ENCODE results near the gene SUV39H1.
A peak's percentile ranks its signal among the peaks of the same experiment; 100 is the strongest.
"Not testable (repeated sequence)": the region's sequence is repeated elsewhere in the genome, so short reads cannot be mapped to it uniquely, and the experiment has no call there.

The SUV39H1 gene

DNA sequence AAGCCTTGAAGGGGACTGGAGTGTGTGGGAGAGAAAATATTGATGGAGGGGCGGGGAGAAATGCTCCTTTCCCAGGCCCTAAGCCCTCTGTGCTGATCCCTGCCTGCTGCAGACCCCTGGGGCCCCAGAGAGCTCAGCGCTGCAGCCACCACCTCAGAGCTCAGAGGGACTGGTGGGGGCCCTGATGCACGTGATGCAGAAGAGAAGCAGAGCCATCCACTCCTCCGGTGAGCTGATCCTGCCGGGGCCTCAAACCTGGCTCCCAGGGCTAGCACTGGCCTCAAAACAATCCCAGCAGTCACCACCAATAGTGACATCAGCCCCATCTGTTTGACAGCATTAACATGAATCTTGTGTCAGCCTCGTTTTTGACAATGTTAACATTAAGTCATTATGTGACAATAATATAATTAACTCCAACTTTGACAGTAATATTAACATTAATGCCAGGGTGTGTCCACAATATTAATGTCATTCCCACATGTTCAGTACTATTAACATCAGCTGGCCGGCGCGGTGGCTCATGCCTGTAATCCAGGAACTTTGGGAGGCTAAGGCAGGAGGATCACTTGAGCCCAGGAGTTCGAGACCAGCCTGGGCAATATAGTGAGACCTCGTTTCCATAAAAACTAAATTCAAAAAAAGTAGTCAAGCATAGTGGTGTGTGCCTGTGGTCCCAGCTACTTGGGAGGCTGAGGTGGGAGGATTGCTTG lies 7.2 kb upstream of the SUV39H1 start:
- H3K9ac ChIP-seq (ENCODE audit: low read depth, low read length), result no peak overlapping the region

DNA sequence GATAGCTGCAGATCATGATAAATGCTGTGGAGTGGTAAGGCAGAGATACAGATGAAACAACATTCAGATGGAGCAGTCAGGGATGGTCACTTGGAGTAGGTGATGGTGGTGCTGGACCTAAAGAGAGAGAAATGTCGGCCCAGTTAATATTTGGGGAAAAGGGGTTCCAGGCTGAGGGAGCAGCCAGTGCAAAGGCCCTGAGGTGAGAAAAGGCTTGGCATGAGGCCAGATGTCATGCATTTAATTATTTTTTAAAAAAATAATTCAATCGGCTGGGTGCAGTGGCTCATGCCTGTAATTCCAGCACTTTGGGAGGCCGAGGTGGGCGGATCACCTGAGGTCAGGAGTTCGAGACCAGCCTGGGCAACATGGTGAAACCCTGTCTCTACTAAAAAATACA lies 4.8 kb upstream of the SUV39H1 start:
- H3K4me1 ChIP-seq (ENCODE audit: insufficient read depth, low read length); H3K36me3 ChIP-seq (ENCODE audit: insufficient read depth, low read depth, low read length); H3K4me3 ChIP-seq (ENCODE audit: low read length); H3K9me3 ChIP-seq (ENCODE audit: insufficient read depth, low read depth, low read length); H3K9ac ChIP-seq (ENCODE audit: low read depth, low read length); H3K27me3 ChIP-seq (ENCODE audit: insufficient read depth, low read length); H3K27ac ChIP-seq (ENCODE audit: low read length): not testable (repeated sequence)

More for the DNA sequence above, 7.2 kb upstream of the SUV39H1 start:
- 0 out of 2 replicates have a peak, but pooled peaks cover under 1% of the 10 kb centered on the region for H3K27me3 ChIP-seq (ENCODE audit: insufficient read depth, low read length)
- H3K4me1 ChIP-seq (ENCODE audit: insufficient read depth, low read length), result no peaks in the 10 kb centered on the region
- no peaks in the 10 kb centered on the region for H3K36me3 ChIP-seq (ENCODE audit: insufficient read depth, low read depth, low read length)
- no peaks in the 10 kb centered on the region for H3K9me3 ChIP-seq (ENCODE audit: insufficient read depth, low read depth, low read length)
- H3K27ac ChIP-seq (ENCODE audit: low read length), result no peak overlapping the region
- no peak overlapping the region for H3K4me3 ChIP-seq (ENCODE audit: low read length)

DNA sequence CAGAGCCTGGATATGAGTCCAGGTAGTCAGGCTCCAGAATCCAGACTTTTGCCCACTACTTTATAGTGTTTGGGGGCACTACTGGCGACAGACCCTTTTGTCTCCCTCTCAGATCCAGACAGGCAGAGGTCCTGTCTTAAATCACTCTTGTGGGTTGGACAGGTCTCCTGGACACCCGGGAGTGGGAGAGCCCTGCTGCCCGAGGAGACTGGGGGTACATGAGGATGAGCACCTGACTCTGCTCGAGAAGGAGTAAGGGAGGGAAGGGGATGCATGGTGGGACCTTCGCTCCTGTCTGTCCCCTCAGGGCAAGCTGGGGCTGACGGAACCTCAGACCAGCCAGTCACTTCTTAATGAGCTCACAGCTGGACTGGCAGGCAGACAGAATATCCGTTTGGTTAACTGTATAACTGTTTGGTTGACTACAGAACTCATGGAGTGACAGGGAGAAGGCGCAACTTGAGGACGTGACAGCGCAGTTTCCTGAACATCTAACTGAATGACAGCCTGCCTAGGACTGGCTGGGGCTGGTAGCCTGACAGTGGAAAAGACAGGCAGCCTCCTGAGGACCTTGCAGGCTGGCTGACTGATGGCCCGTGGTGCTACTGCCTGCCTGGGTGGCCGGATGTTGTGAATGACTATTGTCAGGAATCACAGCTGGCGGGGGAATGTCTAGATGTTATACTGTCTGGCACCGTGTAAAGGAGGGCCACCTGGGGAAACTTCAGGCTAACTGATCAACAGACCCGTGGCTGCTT lies 1.6 kb upstream of the SUV39H1 start:
- Histone ChIP-seq H3K9me3 (ENCODE audit: insufficient read depth, low read depth, low read length) (no peaks in the 10 kb centered on the region), H3K27ac (ENCODE audit: low read length) (no peak overlapping the region), H3K9ac (ENCODE audit: low read depth, low read length) (no peak overlapping the region), H3K36me3 (ENCODE audit: insufficient read depth, low read depth, low read length) (peaks cover 11% of the 10 kb centered on the region; the same call in 1 of the 2 replicates), H3K4me1 (ENCODE audit: insufficient read depth, low read length) (peaks cover 13% of the 10 kb centered on the region), H3K27me3 (ENCODE audit: insufficient read depth, low read length) (peaks cover 7% of the 10 kb centered on the region; the same call in 1 of the 2 replicates), H3K4me3 (ENCODE audit: low read length) (no peak overlapping the region)

DNA sequence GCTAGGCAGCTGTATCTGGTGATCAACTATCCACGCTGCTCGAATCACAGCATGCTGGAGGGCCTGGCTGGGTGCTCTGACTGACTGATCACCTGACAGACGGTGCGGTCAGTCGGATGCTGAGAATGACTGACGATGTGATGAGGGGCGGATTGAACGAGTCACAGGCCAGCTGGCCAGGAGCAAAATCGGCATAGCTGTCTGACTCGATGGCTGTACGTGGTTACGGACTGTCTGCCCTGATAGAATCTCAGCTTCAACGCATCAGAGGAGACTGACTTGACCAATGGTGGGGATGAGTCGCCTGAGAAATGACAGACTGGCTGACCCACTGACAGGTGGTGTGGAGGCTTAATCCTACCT lies 1.0 kb upstream of the SUV39H1 start:
- Histone ChIP-seq H3K4me3 (ENCODE audit: low read length) (peak overlapping the region; percentile 87), H3K9ac (ENCODE audit: low read depth, low read length) (no peak overlapping the region; the same call in 1 of the 2 replicates), H3K36me3 (ENCODE audit: insufficient read depth, low read depth, low read length) (peaks cover 16% of the 10 kb centered on the region), H3K27me3 (ENCODE audit: insufficient read depth, low read length) (peaks cover 7% of the 10 kb centered on the region; the same call in 1 of the 2 replicates), H3K9me3 (ENCODE audit: insufficient read depth, low read depth, low read length) (no peaks in the 10 kb centered on the region), H3K27ac (ENCODE audit: low read length) (no peak overlapping the region), H3K4me1 (ENCODE audit: insufficient read depth, low read length) (peaks cover 13% of the 10 kb centered on the region)

DNA sequence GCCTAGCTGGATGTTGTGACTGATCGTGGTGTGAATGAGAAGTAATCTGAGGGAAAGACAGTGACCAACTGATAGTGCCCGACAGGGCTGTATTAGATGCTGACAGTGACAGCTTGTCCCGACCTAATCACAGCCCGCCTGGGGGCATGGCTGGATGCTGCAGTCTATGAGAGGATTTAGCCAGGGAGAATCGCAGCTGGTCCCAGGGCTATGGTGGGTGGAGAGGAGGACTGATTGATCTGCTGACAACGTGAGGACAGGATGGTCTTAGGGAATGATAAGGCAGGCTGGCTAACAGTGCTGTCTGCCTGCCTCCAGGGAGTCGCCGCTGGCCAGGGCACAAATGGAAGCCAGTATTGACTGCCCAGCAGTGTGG lies 621 bp upstream of the SUV39H1 start:
- Histone ChIP-seq H3K27me3 (ENCODE audit: insufficient read depth, low read length) (peaks cover 7% of the 10 kb centered on the region; the same call in 1 of the 2 replicates), H3K4me3 (ENCODE audit: low read length) (peak overlapping the region; percentile 87), H3K36me3 (ENCODE audit: insufficient read depth, low read depth, low read length) (peaks cover 20% of the 10 kb centered on the region), H3K9me3 (ENCODE audit: insufficient read depth, low read depth, low read length) (no peaks in the 10 kb centered on the region), H3K27ac (ENCODE audit: low read length) (no peak overlapping the region), H3K9ac (ENCODE audit: low read depth, low read length) (peak overlapping the region; percentile 89; the same call in 1 of the 2 replicates), H3K4me1 (ENCODE audit: insufficient read depth, low read length) (peaks cover 13% of the 10 kb centered on the region)

DNA sequence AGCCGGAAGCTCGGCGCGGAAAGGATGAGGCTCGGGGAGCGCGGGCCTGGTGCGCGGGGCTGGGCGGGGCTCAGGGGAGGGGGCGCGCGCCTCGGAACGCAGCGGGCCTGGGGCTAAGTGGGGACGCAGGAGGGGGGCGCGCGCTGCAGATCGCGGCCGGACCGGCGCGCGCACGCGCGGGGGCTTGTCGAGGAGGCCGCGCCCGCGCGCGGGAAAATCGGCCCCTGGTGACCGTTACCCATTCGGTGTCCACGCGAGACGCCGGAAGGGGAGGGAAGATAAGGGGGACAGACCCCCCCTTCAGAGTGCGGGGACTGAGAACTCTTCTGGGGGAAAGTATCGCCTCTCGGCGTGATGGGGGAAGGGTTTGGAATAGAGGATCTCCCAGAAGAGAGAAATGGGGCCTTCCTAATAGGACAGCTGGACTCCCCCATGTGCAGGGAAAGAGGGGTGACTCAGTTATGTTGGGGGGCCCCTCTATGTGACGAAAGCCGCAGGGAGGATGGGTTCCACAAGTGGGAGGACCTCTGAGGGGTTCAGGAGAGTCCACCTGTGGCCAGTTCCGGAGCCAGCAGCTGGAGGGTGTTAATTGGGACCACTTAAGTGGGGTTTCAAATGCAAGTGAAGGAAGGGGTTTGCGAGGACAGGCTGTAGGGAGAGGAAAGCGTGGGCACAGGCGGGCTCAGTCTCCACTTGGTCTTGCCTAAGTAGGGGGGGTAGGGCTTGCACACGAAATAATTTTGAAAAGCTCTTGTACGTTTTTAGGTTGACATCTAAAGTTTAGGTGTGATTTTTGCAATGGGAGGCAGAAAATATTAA lies 584 bp downstream of the SUV39H1 start:
- Histone ChIP-seq H3K4me1 (ENCODE audit: insufficient read depth, low read length) (peaks cover 13% of the 10 kb centered on the region), H3K36me3 (ENCODE audit: insufficient read depth, low read depth, low read length) (peaks cover 32% of the 10 kb centered on the region), H3K9me3 (ENCODE audit: insufficient read depth, low read depth, low read length) (no peaks in the 10 kb centered on the region), H3K4me3 (ENCODE audit: low read length) (peak overlapping the region; percentile 87), H3K27ac (ENCODE audit: low read length) (no peak overlapping the region), H3K27me3 (ENCODE audit: insufficient read depth, low read length) (peaks cover 7% of the 10 kb centered on the region; the same call in 1 of the 2 replicates), H3K9ac (ENCODE audit: low read depth, low read length) (peak overlapping the region; percentile 89)

DNA sequence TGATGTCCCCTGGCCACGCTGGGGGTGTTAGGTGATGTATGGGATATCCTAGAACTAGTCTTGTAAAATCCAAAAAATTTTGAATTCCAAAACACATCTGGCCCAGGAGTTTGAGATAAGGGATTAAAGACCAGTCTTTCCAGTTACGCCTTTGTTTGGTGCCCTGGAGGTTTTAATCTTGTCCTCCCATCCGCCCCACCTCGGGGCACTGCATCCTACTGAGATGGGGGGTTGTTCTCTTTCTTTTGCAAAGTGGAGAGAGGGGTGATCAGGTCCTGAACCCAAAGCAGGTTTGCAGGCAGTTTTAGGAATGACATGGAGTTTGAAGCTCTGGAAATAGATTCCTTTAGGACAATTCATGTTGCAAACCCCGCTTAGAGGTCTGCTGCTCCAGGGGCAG lies 1.8 kb downstream of the SUV39H1 start:
- H3K9ac ChIP-seq (ENCODE audit: low read depth, low read length), result peak overlapping the region; percentile 89
- H3K27ac ChIP-seq (ENCODE audit: low read length), result no peak overlapping the region
- H3K4me1 ChIP-seq (ENCODE audit: insufficient read depth, low read length), result peaks cover 13% of the 10 kb centered on the region
- peak overlapping the region; percentile 87 for H3K4me3 ChIP-seq (ENCODE audit: low read length)
- no peaks in the 10 kb centered on the region for H3K9me3 ChIP-seq (ENCODE audit: insufficient read depth, low read depth, low read length)
- H3K27me3 ChIP-seq (ENCODE audit: insufficient read depth, low read length), result peaks cover 7% of the 10 kb centered on the region; the same call in 1 of the 2 replicates
- H3K36me3 ChIP-seq (ENCODE audit: insufficient read depth, low read depth, low read length), result peaks cover 44% of the 10 kb centered on the region

DNA sequence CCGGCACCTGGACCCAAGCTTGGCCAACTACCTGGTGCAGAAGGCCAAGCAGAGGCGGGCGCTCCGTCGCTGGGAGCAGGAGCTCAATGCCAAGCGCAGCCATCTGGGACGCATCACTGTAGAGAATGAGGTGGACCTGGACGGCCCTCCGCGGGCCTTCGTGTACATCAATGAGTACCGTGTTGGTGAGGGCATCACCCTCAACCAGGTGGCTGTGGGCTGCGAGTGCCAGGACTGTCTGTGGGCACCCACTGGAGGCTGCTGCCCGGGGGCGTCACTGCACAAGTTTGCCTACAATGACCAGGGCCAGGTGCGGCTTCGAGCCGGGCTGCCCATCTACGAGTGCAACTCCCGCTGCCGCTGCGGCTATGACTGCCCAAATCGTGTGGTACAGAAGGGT lies 3.7 kb downstream of the SUV39H1 start:
- Histone ChIP-seq H3K9ac (ENCODE audit: low read depth, low read length) (no peak overlapping the region), H3K27me3 (ENCODE audit: insufficient read depth, low read length) (no peaks in the 10 kb centered on the region), H3K9me3 (ENCODE audit: insufficient read depth, low read depth, low read length) (no peaks in the 10 kb centered on the region), H3K4me3 (ENCODE audit: low read length) (no peak overlapping the region), H3K4me1 (ENCODE audit: insufficient read depth, low read length) (peaks cover 13% of the 10 kb centered on the region), H3K27ac (ENCODE audit: low read length) (no peak overlapping the region), H3K36me3 (ENCODE audit: insufficient read depth, low read depth, low read length) (peaks cover 60% of the 10 kb centered on the region)

DNA sequence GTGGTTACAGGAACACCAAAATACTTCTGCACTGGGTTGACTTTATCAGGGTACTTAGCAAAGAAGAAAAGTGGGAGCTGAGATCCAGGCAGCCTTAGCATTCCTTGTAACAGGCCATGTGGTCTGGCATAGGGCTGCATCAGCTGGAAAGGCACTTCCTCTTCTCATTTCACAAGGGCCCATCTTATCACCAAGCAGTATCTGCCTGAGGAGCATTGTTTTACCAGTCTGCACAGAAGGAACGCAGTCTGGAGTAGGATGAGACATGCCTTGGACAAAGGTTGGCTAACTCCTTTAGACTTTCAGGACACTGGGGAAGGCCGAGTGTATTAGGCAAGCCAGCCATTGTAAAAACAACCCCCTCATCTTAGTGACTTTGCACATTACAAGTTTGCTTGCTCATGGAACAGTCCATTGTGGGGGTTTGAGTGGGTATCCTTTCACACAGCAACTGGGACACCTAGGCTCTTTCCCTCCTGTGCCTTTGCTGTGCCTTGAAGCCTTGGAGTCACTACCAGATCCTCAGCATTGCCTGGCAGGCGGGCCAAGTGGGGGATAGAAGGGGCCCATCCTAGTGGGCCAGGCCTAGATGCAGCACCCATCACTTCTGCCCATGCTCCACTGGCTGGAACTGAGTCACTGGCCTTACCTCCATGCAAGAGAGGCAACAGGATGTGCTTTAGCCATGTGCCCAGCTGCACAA lies 4.6 kb downstream of the SUV39H1 start:
- H3K4me3 ChIP-seq (ENCODE audit: low read length), result no peak overlapping the region
- no peak overlapping the region for H3K9ac ChIP-seq (ENCODE audit: low read depth, low read length)
- H3K4me1 ChIP-seq (ENCODE audit: insufficient read depth, low read length), result peaks cover 10% of the 10 kb centered on the region
- H3K27me3 ChIP-seq (ENCODE audit: insufficient read depth, low read length), result no peaks in the 10 kb centered on the region
- H3K36me3 ChIP-seq (ENCODE audit: insufficient read depth, low read depth, low read length), result peaks cover 60% of the 10 kb centered on the region
- no peak overlapping the region for H3K27ac ChIP-seq (ENCODE audit: low read length)
- H3K9me3 ChIP-seq (ENCODE audit: insufficient read depth, low read depth, low read length), result no peaks in the 10 kb centered on the region

DNA sequence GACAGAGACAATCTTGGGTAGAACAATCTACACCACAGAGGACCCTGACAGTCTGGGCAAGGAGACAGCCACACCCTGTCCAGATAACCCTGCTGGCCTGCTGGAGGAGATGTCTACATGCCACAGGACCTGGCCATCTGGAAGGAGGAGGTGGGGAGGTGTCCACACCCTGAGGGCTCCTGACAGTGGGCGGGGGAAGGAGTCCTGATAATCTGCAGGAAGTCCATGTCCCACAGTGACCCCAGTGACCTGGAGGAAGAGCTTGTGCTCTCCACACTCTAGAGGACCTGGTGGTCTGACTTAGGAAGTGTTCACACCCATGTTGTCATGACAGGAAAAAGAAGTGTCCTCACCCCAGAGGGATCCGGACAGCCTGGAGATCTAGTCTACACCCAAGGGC lies 5.5 kb downstream of the SUV39H1 start:
- no peak overlapping the region for H3K27ac ChIP-seq (ENCODE audit: low read length)
- H3K4me3 ChIP-seq (ENCODE audit: low read length), result no peak overlapping the region
- H3K27me3 ChIP-seq (ENCODE audit: insufficient read depth, low read length), result no peaks in the 10 kb centered on the region
- no peak overlapping the region for H3K9ac ChIP-seq (ENCODE audit: low read depth, low read length)
- no peaks in the 10 kb centered on the region for H3K9me3 ChIP-seq (ENCODE audit: insufficient read depth, low read depth, low read length)
- peaks cover 60% of the 10 kb centered on the region for H3K36me3 ChIP-seq (ENCODE audit: insufficient read depth, low read depth, low read length)
- peaks cover 10% of the 10 kb centered on the region for H3K4me1 ChIP-seq (ENCODE audit: insufficient read depth, low read length)

DNA sequence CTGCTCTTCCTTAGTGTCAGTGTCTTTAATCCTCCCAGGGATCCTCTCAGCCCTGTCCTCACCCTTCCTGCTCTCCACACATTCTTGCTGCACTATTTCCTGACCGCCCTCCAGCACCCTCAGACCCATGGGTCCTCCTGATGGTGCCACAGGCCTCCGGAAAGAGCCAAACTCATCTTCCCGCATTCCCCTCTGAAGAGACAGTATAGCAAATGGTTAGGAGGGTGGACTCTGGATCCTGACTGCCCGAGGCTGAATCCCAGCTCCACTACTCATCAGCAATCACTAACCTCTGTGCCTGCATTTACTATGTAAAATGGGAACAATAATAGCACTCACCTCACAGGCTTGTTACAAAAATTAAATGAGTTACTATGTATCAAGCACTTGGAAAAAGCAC lies 6.2 kb downstream of the SUV39H1 start:
- Histone ChIP-seq H3K27ac (ENCODE audit: low read length) (no peak overlapping the region), H3K4me3 (ENCODE audit: low read length) (no peak overlapping the region), H3K9me3 (ENCODE audit: insufficient read depth, low read depth, low read length) (no peaks in the 10 kb centered on the region), H3K4me1 (ENCODE audit: insufficient read depth, low read length) (peaks cover 8% of the 10 kb centered on the region), H3K27me3 (ENCODE audit: insufficient read depth, low read length) (no peaks in the 10 kb centered on the region), H3K36me3 (ENCODE audit: insufficient read depth, low read depth, low read length) (peaks cover 60% of the 10 kb centered on the region), H3K9ac (ENCODE audit: low read depth, low read length) (no peak overlapping the region)

All from iPS-20b (cell line).